Neural crest cell (in vitro differentiated cells): Measurements from ENCODE around the gene ZSCAN25. TPM values are rescaled to one million over a fixed set of nuclear protein-coding genes. Genes with fewer than 3 reads are reported as not detected.
A peak's percentile ranks its signal among the peaks of the same experiment; 100 is the strongest.

Experiments
- DNase-seq: peaks from one replicate; pipeline ENCODE4 v3.0.0; 2021; ENCODE audit warnings: low read depth, mixed read lengths, low spot score
- H3K27ac Mint-ChIP-seq: one replicate; pipeline ENCODE4 v1.8.0; 2021; ENCODE audit warnings: mild to moderate bottlenecking, mixed read lengths; ENCODE audit not compliant: unreplicated experiment
- H3K27me3 Mint-ChIP-seq: 2 replicates; pipeline ENCODE4 v1.8.0; 2021; ENCODE audit warnings: low read depth, mild to moderate bottlenecking, mixed read lengths
- H3K36me3 Mint-ChIP-seq: 2 replicates; pipeline ENCODE4 v1.8.0; 2021; ENCODE audit warnings: low read depth, mild to moderate bottlenecking, mixed read lengths
- H3K4me1 Mint-ChIP-seq: 2 replicates; pipeline ENCODE4 v1.8.0; 2021; ENCODE audit warnings: mixed read lengths
- H3K4me3 Mint-ChIP-seq: one replicate; pipeline ENCODE4 v1.8.0; 2021; ENCODE audit warnings: mild to moderate bottlenecking, mixed read lengths
- H3K9me3 Mint-ChIP-seq: 2 replicates; pipeline ENCODE4 v1.8.0; 2021; ENCODE audit warnings: mixed read lengths
- total RNA-seq: library from RNA; stranded (reverse); gene quantifications from 2 replicates; pipeline ENCODE4 v1.2.1, GENCODE V29; 2021
- TF ChIP-seq, protein P1 (sequence below): fragments of 200-600 bp; sonication (generic); conservative IDR thresholded peaks from 2 replicates; pipeline ENCODE4 v1.5.0; 2021; ENCODE audit warnings: antibody characterized with exemption, mild to moderate bottlenecking

The ZSCAN25 gene
- total RNA-seq, 1 donor from 2014 or later, result 23.4 TPM

- peak overlapping the region; percentile 94 for H3K4me3 Mint-ChIP-seq
- H3K27ac Mint-ChIP-seq, result no peak overlapping the region
- DNase-seq, result no peak
- H3K36me3 Mint-ChIP-seq, result peaks cover 3% of the 10 kb centered on the region
- no peaks in the 10 kb centered on the region for H3K9me3 Mint-ChIP-seq
- H3K27me3 Mint-ChIP-seq, result no peaks in the 10 kb centered on the region
- H3K4me1 Mint-ChIP-seq, result peaks cover 33% of the 10 kb centered on the region
- TF ChIP-seq, protein P1, sequence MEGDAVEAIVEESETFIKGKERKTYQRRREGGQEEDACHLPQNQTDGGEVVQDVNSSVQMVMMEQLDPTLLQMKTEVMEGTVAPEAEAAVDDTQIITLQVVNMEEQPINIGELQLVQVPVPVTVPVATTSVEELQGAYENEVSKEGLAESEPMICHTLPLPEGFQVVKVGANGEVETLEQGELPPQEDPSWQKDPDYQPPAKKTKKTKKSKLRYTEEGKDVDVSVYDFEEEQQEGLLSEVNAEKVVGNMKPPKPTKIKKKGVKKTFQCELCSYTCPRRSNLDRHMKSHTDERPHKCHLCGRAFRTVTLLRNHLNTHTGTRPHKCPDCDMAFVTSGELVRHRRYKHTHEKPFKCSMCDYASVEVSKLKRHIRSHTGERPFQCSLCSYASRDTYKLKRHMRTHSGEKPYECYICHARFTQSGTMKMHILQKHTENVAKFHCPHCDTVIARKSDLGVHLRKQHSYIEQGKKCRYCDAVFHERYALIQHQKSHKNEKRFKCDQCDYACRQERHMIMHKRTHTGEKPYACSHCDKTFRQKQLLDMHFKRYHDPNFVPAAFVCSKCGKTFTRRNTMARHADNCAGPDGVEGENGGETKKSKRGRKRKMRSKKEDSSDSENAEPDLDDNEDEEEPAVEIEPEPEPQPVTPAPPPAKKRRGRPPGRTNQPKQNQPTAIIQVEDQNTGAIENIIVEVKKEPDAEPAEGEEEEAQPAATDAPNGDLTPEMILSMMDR, result no peak
Measured at GRCh38 chr7:99619571-99620130, 2.9 kb downstream of the ZSCAN25 start.

DNA sequence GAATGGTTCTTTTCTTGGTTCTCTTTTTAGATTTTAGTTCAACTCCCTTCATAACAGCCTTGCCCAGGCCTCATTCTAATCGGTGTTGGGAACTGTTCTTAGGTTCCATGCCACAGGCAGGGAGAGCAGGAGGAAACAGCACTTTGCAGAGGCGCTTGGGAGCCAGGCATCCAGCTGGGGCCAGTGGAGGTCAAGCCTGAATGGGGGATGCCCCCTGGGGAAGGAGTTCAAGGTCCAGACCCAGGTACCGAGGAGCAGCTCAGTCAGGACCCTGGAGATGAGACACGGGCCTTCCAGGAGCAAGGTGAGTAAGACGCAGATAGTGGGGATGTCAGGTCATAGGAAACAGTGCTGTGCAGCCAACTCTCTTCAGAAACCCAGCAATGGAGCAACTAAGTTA, 4.5 kb downstream of the ZSCAN25 start:
- no peaks in the 10 kb centered on the region for H3K27me3 Mint-ChIP-seq
- H3K36me3 Mint-ChIP-seq, result peaks cover 11% of the 10 kb centered on the region
- no peak overlapping the region for H3K27ac Mint-ChIP-seq
- H3K9me3 Mint-ChIP-seq, result no peaks in the 10 kb centered on the region
- peaks cover 31% of the 10 kb centered on the region for H3K4me1 Mint-ChIP-seq
- DNase-seq, result no peak
- TF ChIP-seq, protein P1, result no peak
- peak overlapping the region; percentile 27 for H3K4me3 Mint-ChIP-seq

- H3K4me1 Mint-ChIP-seq, result peaks cover 18% of the 10 kb centered on the region
- H3K27me3 Mint-ChIP-seq, result no peaks in the 10 kb centered on the region
- TF ChIP-seq, protein P1, result no peak
- no peaks in the 10 kb centered on the region for H3K9me3 Mint-ChIP-seq
- H3K36me3 Mint-ChIP-seq, result peaks cover 18% of the 10 kb centered on the region
- no peak overlapping the region for H3K4me3 Mint-ChIP-seq
- DNase-seq, result no peak
- no peak overlapping the region for H3K27ac Mint-ChIP-seq
Measured at GRCh38 chr7:99622596-99622995, 5.8 kb downstream of the ZSCAN25 start.

DNA sequence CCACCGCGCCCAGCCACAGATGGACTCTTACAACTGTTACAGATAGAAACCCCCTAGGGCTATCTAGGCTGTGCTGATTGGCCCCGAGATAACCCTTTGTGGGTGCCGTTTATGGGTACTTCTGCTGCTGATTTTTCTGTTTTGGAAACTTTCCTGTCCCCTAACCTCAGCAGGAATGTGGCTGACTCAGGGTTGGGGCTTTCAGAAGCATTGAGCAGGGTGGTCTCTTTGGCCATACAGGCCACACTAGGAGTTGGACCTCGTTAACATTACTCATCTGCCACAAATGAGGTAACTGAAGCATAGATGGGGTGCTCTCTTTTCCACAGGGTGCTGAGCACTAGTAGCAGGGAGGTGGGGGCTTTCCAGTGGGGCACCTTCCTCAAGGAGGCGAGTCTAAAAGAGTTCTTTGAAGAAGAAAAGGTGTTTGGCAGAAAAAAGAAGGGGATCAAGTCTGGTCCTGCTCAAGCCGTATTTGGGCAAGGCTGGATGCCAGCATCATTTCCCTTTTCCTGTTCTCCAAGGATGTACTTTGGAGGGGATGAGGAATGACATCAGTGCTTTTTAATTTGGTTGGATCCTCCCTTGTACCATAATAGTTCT, 6.4 kb downstream of the ZSCAN25 start:
- Mint-ChIP-seq H3K4me1 (peaks cover 12% of the 10 kb centered on the region), H3K27me3 (no peaks in the 10 kb centered on the region), H3K9me3 (no peaks in the 10 kb centered on the region), H3K27ac (no peak overlapping the region), H3K4me3 (no peak overlapping the region), H3K36me3 (peaks cover 18% of the 10 kb centered on the region)
- no peak for DNase-seq
- TF ChIP-seq, protein P1, result no peak

- TF ChIP-seq, protein P1, result no peak
- Mint-ChIP-seq H3K4me1 (peaks cover 5% of the 10 kb centered on the region), H3K27ac (no peak overlapping the region), H3K4me3 (no peak overlapping the region), H3K9me3 (no peaks in the 10 kb centered on the region), H3K27me3 (no peaks in the 10 kb centered on the region), H3K36me3 (peaks cover 21% of the 10 kb centered on the region)
- DNase-seq, result no peak
Measured at GRCh38 chr7:99623702-99624447, 7.1 kb downstream of the ZSCAN25 start.
